Stimulated activated CD8-positive, alpha-beta memory T cell treated with anti-CD3 and anti-CD28 coated beads, Interleukin-12 subunit alpha, Interleukin-12 subunit beta, amount 100 ng/mL, for 1 hour (primary cell): Measurements from ENCODE around the gene RNASE1.
"Not testable (repeated sequence)": the region's sequence is repeated elsewhere in the genome, so short reads cannot be mapped to it uniquely, and the experiment has no call there.

ENCODE experiments used
- DNase-seq: peaks from one replicate; pipeline ENCODE4 v3.0.0-alpha.2; 2020; ENCODE audit warnings: low read depth

Gene RNASE1

DNA sequence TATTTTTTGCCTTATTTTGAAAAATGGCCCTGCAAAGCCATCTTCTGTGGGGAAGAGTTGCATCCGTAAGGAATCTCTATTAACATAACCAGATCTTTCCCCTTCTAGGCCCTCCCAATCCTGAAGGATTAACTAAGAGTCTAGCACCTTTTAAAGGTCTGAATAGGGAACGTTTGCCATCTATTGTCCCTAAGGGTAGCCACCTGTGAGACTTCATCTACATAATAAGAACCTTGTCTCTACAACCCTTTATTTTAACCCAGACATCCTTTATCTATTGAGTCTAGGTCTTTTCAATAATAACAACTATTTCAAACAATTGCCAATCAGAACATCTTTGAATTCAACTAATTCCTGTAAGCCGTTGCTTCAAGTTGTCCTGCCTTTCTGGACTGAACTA, 30.0 kb downstream of the RNASE1 start:
- no peak for DNase-seq

DNA sequence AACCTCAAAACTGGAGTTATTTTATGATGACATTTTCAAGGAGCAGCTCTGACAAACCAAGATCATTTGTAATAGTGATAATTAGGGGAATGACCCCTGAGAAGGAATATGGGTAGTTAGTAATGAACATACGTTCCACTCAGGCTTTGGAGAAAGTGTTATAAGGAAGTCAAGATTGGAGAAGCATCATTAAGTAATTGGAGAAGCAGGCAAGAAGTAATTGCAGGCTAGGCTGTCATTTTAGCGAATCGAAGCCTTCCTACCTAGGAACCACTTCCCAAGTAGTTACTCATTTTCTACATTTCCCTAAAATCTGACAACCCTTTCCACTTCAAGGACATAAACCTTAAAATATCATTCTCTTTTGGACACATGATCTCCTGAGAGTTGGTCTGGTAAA, 33.2 kb downstream of the RNASE1 start:
- DNase-seq, result no peak

GRCh38 chr14:20768593-20768892, 34.1 kb downstream of the RNASE1 start:
- no peak for DNase-seq

- no peak for DNase-seq
Measured at GRCh38 chr14:20760950-20761349, 41.7 kb downstream of the RNASE1 start.

DNA sequence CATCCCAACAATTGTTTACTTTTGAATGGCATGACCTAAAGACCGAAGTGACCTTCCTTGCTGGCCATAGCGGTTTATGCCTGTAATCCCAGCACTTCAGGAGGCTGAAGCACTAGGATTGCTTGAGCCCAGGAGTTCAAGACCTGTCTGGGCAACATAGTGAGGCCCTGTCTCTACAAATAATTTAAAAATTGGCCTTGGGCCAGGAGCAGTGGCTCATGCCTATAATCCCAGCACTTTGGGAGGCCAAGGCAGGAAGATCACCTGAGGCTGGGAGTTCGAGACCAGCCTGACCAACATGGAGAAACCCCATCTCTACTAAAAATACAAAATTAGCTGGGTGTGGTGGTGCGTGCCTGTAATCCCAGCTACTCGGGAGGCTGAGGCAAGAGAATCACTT, 43.2 kb downstream of the RNASE1 start:
- not testable (repeated sequence) for DNase-seq

DNA sequence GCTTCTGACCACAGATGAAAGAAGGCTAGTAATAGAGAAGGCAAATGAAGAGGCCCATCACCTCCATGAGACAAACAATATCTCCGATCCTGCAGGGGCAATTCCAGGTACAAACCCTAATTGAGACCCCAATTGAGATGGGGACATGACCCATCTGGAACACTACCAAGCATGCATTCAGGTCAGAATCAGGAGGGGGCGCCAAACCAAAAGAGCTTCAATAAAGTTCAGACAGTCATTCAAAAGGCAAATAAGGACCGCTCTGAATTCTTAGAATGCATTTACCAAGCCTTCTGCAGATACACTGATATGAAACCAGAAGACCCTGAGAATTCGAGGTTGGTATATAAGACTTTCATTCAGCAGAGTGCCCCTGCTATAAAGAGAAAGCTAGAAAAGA, 44.7 kb downstream of the RNASE1 start:
- DNase-seq, result no peak

- no peak for DNase-seq
Measured at GRCh38 chr14:20755037-20755436, 47.6 kb downstream of the RNASE1 start.

- no peak for DNase-seq
Measured at GRCh38 chr14:20754308-20754707, 48.3 kb downstream of the RNASE1 start.

GRCh38 chr14:20751963-20752562, 50.6 kb downstream of the RNASE1 start:
- DNase-seq, result no peak
